Measurements from ENCODE around the gene CCDC70. TPM values are rescaled to one million over a fixed set of nuclear protein-coding genes. Genes with fewer than 3 reads are reported as not detected.

CCDC70 gene
- total RNA-seq, 3 donors from 2014 or later (not counting 1 experiment from before 2014, with no cell fraction given): not detected

DNA sequence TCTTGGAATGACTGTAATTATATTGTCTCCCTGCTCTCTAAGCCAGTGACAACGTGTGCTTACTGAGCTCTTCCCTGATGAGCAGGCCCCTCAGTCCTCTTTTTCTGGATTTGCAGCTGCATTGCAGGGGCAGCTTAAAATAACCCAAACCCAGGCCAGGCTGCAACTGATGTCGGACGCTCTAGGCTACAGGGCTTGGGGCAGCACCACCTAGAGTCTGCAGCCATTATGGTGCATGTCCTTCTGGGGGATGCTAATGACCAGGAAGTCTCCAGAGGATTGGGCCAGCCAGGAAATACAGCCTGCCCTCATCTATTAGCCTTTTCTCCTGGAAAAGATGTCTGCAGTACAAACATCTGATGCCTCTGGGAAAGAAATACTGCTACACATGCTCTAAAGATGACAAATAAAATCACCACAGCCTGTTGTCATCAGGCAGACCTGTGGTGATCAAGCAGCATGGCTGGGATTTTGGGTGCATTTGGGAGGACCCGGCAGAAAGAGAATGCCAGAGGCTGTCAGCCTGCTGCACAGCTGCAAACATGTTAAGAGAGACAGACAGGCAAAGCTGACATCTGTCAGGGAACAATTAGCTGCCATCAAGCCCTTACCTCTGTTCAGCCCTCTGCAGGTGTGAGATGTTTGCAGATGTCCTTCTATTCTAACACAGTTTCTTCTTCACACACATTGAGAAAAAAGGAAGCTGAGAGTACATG lies 51.8 kb downstream of the CCDC70 start:
- no peak for DNase-seq
- no peaks in the 10 kb centered on the region for H3K36me3 ChIP-seq (ENCODE audit: control insufficient read depth, insufficient read depth, low read length)
- intact Hi-C loops (cut with micrococcal nuclease): no loop called here
- no peaks in the 10 kb centered on the region for H3K9me3 ChIP-seq (ENCODE audit: control insufficient read depth, insufficient read depth, low read length)
- Mint-ChIP-seq H3K27ac (no peak overlapping the region), H3K9me3 (no peaks in the 10 kb centered on the region), H3K36me3 (no peaks in the 10 kb centered on the region), H3K4me3 (no peak overlapping the region), H3K4me1 (peaks cover 0 to 7% of the 10 kb centered on the region in 2 donors), H3K27me3 (ENCODE audit: low read depth in 2 of 2) (peaks cover 4 to 28% of the 10 kb centered on the region in 2 donors)
- no peaks in the 10 kb centered on the region for H3K27me3 ChIP-seq (ENCODE audit: control insufficient read depth, insufficient read depth, low read length)
- ATAC-seq: no peak
- no peak overlapping the region for H3K4me3 ChIP-seq (ENCODE audit: low read length)
- no peak overlapping the region for H3K27ac ChIP-seq (ENCODE audit: low read length)
- WGBS (ENCODE audit: insufficient coverage): 82% methylated on average over 4 of the region's 4 CpGs
- no peaks in the 10 kb centered on the region for H3K4me1 ChIP-seq (ENCODE audit: control insufficient read depth, insufficient read depth, low read length)
- TF ChIP-seq, protein P1, sequence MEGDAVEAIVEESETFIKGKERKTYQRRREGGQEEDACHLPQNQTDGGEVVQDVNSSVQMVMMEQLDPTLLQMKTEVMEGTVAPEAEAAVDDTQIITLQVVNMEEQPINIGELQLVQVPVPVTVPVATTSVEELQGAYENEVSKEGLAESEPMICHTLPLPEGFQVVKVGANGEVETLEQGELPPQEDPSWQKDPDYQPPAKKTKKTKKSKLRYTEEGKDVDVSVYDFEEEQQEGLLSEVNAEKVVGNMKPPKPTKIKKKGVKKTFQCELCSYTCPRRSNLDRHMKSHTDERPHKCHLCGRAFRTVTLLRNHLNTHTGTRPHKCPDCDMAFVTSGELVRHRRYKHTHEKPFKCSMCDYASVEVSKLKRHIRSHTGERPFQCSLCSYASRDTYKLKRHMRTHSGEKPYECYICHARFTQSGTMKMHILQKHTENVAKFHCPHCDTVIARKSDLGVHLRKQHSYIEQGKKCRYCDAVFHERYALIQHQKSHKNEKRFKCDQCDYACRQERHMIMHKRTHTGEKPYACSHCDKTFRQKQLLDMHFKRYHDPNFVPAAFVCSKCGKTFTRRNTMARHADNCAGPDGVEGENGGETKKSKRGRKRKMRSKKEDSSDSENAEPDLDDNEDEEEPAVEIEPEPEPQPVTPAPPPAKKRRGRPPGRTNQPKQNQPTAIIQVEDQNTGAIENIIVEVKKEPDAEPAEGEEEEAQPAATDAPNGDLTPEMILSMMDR (IDR thresholded peaks at IDR 0.05): no peak

DNA sequence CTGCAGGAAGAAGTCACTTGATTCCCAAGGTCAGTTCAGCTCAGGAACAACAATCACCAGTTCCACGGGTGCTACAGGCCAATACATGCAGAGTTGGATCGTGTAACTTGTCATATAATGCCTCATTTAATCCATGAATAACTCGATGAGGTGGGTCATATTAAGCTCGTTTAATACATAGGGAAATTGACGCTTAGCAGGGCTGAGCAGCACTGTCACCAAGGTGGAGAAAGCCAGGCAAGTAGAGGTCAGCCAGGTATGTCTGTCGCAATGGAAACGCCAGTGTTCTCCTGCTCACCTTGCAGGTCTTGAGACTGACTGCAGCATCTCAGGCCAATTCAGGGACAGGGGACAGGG lies 52.3 kb downstream of the CCDC70 start:
- WGBS (ENCODE audit: insufficient coverage): 79% methylated on average over 7 of the region's 7 CpGs
- Mint-ChIP-seq H3K36me3 (no peaks in the 10 kb centered on the region), H3K4me3 (no peak overlapping the region), H3K27ac (no peak overlapping the region), H3K9me3 (no peaks in the 10 kb centered on the region), H3K27me3 (ENCODE audit: low read depth in 2 of 2) (peaks cover 4 to 28% of the 10 kb centered on the region in 2 donors), H3K4me1 (peaks cover 0 to 7% of the 10 kb centered on the region in 2 donors)
- DNase-seq: no peak
- ATAC-seq: no peak
- Histone ChIP-seq H3K9me3 (ENCODE audit: control insufficient read depth, insufficient read depth, low read length) (no peaks in the 10 kb centered on the region), H3K4me1 (ENCODE audit: control insufficient read depth, insufficient read depth, low read length) (no peaks in the 10 kb centered on the region), H3K27me3 (ENCODE audit: control insufficient read depth, insufficient read depth, low read length) (no peaks in the 10 kb centered on the region), H3K4me3 (ENCODE audit: low read length) (no peak overlapping the region), H3K27ac (ENCODE audit: low read length) (no peak overlapping the region), H3K36me3 (ENCODE audit: control insufficient read depth, insufficient read depth, low read length) (no peaks in the 10 kb centered on the region)
- intact Hi-C loops (cut with micrococcal nuclease): no loop called here
- TF ChIP-seq, protein P1 (IDR thresholded peaks at IDR 0.05): no peak

Other genes starting within 250 kb of the CCDC70 start
- gene DHRS12, start 57.8 kb upstream of the CCDC70 start, total RNA-seq: 10 to 100 TPM in 2 of 3 donors, 1 to 10 TPM in 1; 7.0 to 11.7 (median 10.4) TPM
- gene TMEM272, start 16.8 kb upstream of the CCDC70 start, total RNA-seq: under 1 TPM in 1 of 3 donors, not detected in 2; 0.08 TPM
- under 1 TPM; 0.45 to 0.64 (median 0.58) TPM for gene ATP7B, start 149.5 kb downstream of the CCDC70 start, total RNA-seq
- gene ALG11, start 150.4 kb downstream of the CCDC70 start, total RNA-seq: 10 to 100 TPM; 30.8 to 35.8 (median 35.2) TPM
- gene UTP14C, start 162.7 kb downstream of the CCDC70 start, total RNA-seq: 1 to 10 TPM; 6.2 to 9.8 (median 7.0) TPM

Data from natural killer cell (primary cell).